Raji (cell line): ENCODE data around the gene ENOX1.

Source experiments
- POLR2A ChIP-seq: IDR thresholded peaks from 2 replicates; pipeline ENCODE4 v1.6.1; 2011; ENCODE audit warnings: low read depth, low read length, control low read depth; ENCODE audit not compliant: insufficient read depth

The ENOX1 gene

DNA sequence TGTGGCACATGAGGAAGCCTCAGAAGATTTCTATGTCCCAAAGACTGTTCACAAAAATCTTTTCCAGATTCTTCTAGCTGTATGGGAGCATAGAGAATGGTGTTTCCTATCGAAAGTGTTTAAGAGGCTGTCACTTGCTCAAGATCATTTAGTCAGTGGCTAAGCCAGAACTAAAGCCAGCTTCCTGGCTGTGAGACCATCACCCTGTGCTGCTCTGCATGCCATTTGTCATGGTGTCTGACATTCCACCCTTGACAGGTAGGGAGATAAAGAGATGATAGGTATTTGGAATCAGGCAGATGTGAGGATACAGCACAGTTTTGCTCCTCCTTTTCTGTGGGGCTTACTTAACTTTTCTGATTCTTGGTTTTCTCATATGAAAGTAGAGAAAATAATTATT is 586.0 kb downstream of the ENOX1 start:
- no peak for TF ChIP-seq POLR2A

DNA sequence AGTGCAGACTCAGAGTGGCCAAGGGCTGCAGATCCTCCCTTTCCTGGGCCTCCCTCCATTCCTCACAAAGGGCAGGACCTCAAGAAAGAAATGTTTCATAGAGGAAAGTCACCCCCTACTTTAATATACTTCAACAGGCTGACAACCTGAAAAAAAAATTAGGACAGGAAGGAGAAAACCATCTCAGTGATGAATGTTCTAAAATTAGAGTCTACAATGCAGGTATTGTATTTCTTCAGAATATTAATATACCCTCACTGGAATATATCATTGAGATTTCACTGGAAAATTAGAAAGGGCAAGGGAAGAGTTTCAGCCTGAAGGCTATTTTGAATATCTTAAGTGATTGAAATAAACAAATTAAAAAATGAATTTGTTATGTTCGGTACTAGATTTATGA is 586.5 kb downstream of the ENOX1 start:
- TF ChIP-seq POLR2A: no peak

DNA sequence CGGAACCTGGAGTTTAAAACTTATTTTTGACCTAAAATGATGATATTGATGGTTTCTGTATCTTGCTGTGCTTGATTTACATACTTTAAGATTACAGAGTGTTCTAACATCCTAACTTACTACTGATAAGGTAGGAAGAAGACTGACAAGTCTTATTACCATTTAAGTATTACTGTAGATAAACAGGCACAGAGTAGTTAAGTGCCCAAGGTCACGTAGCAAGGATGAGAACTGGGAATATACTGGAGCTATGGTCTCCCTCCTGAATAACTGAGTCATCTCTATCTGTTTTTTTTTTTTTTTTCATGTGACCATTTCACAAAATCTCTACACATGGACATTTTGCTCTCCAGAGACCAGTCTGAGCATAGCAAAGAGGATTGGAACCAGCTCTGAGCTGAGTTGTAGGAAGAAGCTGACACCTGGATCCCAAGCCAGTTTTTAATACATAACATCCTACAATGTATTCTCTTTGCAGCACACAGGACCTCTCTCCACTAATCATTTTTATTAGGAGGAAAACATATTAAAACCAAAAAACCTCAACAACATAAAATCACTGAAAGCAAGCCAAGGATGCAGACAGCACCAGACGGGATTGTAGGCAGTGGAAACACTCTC is 589.9 kb downstream of the ENOX1 start:
- no peak for TF ChIP-seq POLR2A

DNA sequence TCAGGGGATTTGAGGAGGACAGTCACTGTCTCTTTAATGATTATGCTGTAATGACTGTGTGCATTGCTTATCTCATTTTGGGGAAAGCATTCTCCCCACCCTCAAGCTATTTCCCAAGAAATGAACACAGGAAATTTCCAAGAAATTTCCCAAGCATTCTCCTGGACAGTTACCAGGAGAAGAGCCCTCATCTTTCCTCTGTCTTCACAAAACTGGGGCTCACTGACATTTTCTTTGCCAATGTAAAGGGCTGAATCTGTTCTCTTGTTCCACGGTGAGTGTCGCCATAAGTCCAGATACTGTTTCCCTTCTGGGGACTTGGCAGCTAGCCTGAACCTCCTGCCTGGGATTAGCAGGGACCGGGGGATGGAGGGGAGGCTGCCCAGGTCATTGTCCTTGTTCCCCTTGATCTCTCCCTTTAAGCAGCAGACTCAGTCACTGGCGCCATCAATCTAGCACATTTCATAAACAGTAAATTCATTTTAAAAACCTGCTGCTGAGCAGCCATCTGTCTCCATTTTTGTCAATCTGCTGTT is 590.6 kb downstream of the ENOX1 start:
- TF ChIP-seq POLR2A: no peak

DNA sequence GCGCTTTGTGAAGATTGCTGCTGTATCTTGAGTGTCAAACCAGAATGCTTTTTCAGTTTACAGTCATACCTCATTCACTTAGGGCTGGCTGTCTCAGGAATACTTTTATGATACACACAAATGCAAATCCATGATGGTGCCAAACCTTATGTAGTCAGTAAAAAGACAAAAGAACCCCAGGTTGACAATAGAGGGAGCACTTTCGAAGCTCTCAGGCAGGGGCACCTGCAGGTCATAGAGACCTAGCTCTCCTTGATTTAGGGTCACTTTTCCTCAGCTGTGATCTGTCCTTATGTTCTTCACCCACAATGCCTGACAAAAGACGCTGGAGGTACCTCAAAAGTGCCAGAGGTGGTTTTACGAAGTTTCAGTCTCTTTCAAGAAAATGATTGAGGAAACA is 591.2 kb downstream of the ENOX1 start:
- no peak for TF ChIP-seq POLR2A

DNA sequence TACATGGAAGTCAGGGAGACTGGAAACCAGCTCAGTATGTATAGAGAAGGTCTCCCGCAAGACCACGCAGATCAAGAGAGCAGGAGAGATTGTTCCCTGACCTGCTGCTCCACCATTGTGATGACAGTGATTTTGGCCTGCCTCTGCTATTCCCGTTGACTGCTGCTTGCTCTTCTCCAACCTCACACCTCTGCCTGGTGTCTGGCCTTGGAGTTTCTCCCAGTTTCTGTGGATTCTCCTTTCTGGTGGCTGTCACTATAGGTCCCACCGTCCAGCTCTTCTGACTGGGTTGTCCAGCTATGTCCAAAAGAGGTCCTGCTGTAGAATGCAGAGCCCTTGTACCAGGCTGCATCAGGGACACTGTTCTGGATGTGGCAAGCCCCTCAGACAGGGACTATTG is 591.7 kb downstream of the ENOX1 start:
- TF ChIP-seq POLR2A: no peak

DNA sequence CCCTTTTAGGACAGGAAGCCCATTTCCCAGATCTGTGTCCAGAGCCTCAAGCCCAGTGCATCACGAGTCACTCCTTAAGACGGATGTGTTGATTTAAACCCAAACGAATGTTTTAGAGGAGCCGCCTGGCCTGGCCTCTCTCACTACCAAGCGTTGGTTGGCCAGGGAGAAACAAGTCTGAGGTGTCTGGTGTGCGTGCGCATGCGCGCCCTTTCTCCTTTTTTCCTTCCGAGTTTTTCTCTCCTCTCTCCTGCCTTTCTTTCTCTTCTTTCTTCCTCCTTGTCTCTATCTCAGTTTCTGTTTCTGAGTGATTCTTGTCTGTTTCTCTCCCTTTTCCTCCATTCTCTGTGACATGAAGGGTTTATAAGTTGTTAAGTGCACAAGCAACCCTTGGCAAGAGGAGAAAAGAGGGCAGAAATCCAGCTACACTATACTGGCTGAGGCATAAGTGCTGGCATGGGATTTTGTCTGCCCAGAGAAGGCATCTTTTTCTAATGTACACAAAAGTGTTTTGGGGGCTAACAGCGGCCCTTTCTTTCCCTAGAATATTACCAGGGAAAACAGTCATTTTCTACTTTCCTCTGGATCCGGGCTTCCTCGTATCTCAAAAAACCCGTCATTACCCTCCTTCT is 592.9 kb downstream of the ENOX1 start:
- TF ChIP-seq POLR2A: no peak

DNA sequence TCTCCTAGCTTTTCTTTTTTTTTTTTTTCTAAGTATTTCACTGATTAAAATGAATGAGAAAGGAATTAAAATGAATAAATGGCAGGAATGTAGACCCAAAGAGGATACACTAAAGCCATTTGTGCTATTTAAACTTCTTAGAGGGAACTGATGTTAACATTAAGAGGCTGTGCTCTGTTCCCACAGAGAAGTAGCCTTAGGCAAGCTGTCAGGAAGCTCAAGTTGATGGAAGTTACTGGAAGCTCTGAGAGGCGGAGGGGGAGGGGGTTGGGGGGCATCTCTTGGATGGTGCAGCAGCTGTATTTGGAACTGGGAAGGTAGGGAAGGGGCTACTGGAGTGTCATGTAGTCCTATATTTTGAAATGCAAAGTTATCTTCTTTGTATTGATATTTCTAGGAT is 595.2 kb downstream of the ENOX1 start:
- no peak for TF ChIP-seq POLR2A

DNA sequence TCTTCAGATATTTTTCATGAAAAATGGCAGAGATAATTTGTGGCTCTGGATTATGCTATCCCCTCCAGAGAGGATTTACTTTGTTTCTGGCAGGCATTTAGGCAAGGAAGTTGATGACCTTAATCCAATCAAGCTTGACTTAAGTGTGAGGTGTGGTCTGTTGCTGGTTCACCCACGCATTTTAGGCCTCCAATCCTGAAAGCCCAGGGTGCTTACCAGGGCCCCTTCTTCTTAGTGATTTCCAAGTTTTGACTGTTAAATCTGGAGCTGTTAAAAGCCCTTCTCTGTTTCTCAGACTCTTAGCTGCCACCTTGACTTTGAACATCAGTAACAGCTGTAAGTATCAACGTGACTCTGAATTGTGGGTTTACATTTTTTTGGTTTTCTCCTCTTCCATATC is 601.5 kb downstream of the ENOX1 start:
- TF ChIP-seq POLR2A: no peak

DNA sequence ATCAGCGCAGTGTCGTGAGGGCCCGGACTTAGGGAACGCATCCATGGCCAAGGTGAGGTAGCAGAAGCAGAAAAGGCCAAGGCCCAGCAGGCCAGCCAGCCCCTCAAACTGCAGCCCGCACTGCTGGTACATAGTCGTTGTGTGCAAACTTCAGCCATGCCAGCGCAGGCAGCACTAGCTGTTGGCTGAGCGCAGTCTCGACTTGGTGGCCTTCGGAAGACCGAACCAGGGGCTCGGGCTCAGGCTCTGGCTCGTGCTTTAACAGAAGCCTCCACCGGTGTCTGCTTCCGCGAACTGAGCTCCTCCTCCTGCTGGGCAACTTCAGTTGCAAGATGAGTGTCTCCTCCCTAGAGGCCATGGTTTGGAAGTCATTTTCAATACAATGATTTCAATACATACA is 605.9 kb downstream of the ENOX1 start:
- TF ChIP-seq POLR2A: no peak

DNA sequence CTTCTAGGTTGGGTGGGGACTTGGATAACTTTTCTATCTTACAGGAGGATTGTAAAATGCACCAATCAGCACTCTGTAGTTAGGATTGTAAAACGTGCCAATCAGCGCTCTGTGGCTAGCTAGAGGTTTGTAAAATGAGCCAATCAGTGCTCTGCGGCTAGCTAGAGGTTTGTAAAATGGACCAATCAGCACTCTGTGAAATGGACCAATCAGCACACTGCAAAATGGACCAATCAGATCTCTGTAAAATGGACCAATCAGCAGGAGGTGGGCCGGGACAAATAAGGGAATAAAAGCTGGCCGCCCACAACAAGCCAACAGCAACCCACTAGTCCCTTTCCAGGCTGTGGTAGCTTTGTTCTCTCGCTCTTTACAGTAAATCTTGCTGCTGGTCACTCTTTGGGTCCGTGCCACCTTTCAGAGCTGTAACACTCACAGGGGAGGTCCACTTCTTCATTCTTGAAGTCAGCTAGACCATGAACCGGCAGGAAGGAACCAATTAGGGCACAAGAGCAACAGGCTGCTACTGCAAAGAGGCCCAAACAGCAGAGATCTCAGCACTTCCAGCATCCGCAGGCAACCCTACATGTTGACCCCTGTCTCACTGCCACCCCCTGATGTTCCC is 606.6 kb downstream of the ENOX1 start:
- TF ChIP-seq POLR2A: no peak

DNA sequence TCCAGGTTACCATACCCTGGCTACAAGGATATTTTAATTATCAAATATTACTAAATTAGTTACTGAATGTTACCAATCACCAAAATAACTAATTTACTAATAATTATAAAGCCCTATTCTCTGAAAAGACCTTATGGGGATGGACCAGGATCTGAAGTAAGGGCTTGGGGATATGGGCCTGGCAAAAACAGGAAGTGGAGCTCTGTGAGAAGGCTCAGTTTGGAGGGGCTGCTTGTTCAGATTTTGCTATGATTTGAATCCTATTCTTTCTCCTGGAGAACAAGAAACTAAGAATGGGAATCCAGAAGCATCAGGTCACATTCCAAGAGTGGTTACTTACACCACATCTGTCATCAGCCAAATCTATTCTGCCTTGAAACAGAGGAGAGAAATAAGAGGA is 615.3 kb downstream of the ENOX1 start:
- no peak for TF ChIP-seq POLR2A

DNA sequence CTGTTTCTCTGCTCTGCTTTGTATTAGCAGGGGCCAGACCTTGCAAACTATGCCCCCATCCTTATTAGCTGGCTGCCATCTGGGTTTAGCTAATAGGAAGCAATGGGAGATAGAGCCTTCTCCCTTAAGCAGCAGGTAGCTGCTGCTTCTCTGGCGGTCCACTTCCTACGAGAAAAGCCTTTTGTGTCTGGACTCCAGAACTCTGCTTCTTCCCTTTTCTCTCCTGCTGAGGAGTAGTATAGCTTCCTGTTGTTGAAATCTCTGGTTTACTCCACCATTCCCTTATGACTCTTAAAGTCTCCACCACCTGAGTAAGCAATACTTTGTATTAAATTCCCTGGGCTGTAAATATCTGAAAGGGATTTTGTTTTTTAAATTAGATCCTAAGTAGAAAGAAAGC is 616.3 kb downstream of the ENOX1 start:
- TF ChIP-seq POLR2A: no peak

DNA sequence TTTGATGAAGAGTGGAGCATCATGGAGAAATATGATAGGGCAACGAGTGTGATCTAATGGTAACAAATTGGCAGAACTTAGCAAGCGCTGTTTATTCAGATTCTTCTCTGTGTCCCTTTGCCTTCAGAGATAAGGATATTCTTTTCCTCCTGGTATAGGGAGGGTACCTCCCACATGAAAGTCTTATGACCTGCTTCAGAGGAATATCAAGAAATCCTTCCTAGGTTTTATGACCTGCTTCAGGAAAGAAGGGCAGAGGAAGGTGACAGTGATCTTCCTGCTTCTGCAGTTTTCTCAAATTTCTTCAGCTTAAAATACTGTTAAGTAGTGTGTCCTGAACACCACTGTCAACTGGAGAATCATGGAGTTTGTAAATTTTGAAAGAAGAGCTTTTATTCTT is 619.0 kb downstream of the ENOX1 start:
- no peak for TF ChIP-seq POLR2A

DNA sequence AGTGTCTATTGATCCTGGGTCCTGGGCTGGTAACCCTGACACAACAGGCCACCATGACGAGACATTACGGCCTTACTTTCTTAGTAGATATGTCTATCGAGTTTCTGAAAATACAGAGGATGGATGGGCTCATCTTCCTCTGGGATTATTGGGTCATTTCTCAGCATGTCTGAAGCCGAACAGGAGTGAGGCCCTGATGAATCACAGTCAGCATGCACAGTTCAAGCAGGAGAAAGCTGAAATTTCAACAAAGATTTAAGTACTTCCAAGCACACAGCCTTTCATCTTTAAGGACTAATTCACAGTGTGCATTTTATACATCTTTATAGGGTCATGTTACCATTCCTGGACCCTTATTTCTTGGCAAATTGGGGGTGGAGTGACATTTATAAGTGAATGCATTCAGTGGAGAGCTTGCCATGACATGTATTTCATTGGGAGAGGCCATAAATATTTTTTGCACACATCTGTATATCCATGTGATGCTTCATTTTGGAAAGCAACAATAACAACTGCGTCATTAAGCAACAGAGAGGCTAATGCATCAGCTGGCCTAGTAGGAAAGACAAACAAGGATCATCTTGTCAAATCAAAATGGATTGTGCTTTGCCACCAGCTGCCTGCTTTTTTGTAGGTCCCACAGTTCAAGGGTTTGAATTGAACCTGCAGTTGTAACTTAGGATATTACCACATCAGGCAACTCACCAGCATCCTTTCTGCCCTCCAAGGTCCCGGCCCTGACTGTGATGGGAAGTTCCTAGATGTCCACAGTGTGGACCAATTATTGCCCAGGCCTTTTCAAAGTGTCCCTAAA is 619.9 kb downstream of the ENOX1 start:
- no peak for TF ChIP-seq POLR2A
